HG03066 (cell line): ENCODE results near the gene LMTK2.
"Not testable (repeated sequence)": the region's sequence is repeated elsewhere in the genome, so short reads cannot be mapped to it uniquely, and the experiment has no call there.

Experiments used
- ATAC-seq: cut with Tn5 transposase; IDR thresholded peaks from one replicate; pipeline ENCODE4 v1.9.1; 2021; ENCODE audit warnings: low read depth; ENCODE audit not compliant: unreplicated experiment

LMTK2 gene

DNA sequence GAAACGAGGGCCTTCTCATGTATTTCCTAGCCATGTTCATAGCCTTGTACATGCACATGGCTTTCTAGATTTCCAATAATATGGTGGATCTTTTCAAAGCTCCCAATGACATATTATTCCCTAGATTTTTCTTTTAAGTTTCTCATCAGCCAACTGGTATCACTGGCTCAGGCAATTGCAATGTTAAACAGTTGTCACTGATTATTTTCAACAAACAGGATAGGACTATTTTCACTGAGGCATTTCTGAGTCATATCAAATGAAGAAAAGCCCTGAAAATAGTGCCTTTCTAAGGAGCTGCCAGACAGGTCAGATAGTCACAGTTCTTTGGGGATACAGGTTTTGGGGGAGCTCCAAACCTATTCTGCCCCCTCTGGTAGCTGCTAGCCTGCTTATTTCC lies 4.5 kb upstream of the LMTK2 start:
- ATAC-seq, result no peak

DNA sequence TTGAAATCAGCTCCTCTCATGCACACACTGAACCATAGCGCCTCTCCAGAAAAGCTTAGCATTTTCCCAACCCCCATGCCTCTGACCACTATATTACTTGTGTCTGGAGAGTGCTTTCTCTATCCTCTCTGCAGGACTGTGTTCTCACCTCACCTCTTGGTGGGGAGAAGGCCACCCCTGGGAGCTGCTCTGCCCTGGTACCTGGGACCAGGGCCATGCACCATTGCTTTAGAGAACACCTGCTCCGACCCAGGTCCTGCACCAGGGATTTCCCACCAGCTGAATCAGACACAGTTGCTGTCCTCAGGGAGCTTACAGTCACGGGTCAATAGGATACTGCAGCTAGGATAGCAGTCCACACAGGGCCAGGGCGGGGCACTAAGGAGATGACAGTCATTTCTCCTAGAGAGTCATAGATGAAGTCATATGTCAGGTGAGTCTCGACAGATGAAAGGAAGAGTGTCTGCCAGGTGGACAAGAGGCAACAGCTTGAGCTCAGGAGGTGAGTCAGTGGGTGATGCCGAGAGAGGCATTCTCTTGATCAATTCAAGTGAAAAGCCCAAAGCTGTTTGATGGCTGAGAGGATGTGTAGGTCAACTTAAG lies 619 bp upstream of the LMTK2 start:
- no peak for ATAC-seq

DNA sequence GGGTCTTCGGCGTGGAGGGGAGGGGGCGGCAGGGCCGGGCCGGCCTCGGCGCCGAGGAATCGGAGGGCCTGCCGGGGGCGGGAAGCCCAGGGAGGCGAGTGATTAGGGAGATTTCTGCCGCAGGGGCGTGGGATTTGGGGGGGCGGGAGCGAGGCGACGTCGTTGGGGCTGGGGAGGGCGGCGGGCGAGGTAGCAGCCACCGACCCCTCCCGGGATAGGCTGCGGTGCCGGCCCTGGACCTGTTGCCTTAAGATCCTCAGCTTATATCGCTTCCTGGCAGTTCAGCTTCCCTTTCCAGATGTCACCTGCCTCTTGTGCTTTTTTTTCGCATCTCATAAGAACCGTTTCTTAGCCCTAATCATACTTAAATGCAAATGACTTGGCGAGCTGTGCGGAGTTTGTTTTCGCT lies 655 bp downstream of the LMTK2 start:
- no peak for ATAC-seq

DNA sequence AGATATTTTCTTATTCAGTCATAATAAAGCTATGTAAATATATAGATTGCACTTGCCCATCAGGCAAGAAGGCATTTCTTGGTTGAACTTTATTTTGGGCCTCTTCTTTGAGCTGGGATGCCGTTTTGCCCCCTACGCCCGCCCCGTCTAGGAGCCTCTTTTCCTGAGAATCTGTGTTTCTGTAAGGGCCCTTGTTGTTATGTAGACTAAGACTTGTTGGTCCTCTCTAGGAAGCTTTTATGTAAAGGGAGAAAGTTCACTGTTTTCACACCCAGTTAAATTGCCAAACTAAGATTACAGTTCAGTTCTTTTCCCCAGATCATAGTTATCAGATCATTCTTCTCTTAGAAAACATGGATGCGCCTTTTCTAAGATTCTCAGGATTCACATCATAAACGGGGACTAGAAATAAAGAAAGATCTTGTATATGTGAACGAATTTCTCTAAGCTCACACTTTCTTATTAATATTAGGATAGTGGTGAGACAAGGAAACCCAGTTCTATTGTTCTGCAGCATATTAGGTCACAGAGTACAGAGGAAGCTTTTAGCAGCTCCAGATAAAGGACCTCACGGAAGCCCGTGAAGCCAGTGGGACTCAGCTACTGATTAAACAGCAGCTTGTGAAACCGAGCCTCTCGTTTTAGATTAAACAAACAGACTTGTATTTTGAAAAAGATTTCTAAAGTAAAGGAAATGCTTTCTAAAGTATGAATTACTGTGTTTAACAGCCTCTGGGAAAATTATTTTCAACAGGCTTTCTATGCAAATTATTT lies 3.8 kb downstream of the LMTK2 start:
- ATAC-seq, result no peak

DNA sequence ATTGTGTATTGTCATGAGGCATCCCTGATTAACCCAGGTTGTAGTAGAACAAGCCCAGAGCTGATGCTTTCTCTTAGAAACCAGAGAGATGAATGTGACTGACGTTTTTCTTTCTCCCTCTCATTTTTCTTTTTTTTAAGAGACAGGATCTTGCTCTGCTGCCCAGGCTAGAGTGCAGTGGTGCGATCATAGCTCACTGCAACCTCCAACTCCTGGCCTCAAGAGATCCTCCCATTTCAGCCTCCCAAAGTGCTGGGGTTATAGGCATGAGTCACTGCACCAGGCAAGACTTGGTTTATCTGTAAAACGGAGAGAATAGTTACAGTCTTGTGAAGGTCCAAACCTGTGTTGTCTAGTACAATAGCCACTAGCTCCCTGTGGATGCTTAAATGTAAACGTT lies 5.4 kb downstream of the LMTK2 start:
- ATAC-seq, result no peak

DNA sequence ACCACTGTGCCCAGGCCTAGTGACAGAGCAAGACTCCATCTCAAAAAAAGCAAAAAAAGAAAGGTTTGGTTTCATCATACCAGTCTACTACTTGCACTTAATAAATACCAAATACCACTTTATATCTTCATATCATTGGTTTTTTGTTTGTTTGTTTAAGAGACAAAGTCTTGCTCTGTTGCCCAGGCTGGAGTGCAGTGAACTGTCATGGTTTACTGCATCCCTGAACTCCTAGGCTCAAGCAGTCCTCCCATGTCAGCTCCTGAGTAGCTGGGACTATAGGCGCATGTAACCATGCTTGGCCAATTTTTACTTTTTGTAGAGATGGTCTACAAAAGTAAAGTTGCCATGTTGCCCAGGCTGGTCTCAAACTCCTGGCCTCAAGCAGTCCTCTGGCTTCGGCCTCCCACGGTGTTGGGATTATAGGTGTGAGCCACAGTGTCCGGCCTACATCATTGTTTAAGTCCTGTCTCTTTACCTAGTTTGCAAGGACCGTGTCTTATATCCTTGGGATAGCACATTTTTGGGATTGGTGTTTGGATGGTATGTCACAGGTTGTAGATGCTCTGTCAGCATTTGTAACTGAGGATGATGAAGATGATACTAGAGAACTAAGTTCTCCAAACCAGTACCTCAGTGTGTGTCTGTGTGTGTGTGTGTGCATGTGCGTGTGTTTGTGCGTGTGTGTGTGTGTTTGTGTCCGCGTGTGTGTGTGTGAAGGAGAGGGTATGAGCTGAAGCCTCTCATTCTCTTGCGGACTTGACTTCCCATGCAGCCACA lies 9.3 kb downstream of the LMTK2 start:
- no peak for ATAC-seq

DNA sequence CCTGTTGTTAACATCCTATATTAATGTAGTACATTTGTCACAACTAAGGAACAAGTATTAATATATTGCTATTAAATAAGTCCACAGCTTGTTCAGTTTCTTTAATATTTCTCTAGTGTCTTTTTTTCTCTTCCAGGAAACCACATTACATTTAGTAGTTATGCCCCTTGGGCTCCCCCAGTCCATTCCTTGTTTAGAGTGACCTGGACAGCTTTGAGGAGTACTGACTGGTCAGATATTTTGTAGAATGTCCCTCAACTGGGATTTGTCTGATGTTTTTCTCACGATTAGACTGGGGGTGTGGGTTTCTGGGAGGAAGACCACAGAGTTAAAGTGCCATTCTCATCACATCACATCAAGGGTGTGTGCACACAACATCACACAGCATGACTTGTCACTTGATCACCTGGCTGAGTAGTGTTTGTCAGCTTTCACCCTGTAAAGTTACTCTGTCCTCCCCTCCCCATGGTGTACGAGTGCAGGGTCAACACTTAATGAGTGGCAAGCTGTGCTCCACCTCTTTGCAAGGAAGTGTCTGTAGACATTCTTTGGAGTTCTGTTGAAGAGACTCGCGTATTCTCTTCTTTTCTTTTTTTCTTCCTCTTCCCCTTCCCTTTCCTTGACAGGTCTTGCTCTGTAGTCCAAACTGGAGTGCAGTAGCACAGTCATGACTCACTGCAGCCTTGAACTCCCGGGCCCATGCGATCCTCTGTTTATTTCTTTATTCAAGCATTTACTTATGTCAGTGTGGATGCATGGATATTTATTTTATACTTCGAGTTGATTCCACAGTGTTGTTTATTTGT lies 10.2 kb downstream of the LMTK2 start:
- no peak for ATAC-seq

DNA sequence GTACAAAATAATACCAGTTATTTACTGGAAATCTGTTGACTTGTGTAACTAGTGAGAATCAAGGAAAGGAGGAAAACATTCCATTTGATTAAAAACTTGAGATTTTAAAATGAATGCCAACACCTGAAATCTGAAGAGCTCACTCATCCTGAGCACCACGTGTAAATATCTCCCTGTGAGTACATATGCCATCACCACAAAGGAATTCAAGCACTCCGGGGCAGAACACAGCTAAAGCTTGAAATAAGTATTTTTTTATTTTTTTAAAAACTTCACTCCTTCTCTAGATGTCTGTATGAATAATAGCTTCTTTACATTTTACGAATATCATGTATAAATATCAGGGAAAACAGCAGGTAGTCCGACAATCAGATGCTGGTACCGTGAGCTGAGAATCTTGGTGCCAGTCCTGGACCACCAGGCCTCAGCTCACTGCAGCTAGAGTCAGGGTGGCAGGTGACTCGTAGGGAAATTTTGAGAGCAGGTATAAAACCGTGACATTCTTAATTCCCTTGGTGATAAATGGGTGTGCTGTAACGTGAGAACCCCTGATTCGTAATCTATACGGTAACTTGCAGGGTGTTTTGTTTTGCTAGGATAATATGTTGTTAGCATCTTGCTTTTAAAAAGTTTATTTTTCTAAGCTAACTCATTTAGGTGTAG lies 12.7 kb downstream of the LMTK2 start:
- ATAC-seq, result no peak

DNA sequence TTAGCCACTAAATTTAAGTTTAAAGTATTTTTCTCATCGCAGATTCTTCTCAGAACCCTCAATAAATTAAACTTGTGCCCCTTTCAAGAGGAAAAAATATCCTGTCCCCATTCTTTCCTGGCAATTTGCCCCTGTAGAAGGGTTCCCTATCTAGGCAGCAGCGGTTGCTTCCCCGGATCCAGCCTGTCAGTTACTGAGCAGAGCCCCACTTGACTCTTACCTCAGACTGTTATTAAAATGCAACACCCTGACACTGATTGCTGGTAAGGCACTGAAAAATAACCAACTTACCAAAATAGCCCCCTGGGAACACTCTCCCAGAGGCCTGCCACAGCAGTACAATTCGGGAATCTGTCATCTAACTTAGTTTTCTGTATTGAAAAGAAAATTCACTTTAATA lies 13.9 kb downstream of the LMTK2 start:
- ATAC-seq, result no peak

DNA sequence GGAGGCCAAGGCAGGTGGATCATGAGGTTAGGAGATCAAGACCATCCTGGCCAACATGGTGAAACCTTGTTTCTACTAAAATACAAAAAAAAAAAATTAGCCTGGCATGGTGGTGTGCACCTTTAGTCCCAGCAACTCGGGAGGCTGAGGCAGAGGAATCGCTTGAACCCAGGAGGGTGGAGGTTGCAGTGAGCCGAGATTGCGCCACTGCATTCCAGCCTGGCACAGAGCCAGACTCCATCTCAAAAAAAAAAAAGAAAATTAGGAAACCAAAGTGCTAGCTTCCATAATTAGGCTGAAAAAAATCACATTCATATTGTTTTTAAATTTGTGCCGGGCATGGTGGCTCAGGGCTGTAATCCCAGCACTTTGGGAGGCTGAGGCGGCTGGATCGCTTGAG lies 14.7 kb downstream of the LMTK2 start:
- ATAC-seq, result not testable (repeated sequence)

DNA sequence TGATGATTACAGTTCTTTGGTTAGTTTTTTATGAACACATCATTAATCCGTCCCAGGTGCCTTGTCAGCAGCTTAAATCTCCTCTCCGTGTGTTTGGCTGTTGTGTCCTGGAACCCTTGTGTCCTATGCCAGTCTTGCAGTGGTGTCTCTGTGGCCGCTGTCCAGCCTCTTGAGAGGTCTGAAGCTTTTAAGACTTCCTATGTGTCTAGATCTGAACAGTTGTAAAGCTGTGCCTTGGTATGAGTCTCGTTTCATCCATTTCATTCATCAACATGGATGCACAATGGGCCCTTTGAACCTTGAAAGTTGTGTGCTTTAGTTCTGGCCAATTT lies 16.7 kb downstream of the LMTK2 start:
- no peak for ATAC-seq

DNA sequence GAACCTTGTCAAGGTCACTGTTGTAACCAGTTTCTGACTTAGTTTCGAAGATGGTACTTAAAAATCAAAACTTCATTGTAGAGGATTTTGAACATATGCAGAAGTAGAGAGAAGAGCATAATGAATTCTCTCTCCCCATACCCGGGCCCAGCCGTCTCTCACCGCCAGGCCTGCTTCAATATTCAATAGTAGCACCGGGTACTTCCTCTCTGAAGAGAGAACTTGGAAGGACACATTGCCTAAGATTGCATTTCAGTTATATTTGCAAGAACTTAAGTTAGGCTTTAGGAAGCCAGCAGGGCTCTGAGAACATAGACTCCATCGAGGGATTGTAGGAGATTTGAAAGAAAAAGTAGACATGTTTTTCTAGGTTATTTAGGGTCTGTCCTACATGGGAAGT lies 19.1 kb downstream of the LMTK2 start:
- ATAC-seq, result no peak

DNA sequence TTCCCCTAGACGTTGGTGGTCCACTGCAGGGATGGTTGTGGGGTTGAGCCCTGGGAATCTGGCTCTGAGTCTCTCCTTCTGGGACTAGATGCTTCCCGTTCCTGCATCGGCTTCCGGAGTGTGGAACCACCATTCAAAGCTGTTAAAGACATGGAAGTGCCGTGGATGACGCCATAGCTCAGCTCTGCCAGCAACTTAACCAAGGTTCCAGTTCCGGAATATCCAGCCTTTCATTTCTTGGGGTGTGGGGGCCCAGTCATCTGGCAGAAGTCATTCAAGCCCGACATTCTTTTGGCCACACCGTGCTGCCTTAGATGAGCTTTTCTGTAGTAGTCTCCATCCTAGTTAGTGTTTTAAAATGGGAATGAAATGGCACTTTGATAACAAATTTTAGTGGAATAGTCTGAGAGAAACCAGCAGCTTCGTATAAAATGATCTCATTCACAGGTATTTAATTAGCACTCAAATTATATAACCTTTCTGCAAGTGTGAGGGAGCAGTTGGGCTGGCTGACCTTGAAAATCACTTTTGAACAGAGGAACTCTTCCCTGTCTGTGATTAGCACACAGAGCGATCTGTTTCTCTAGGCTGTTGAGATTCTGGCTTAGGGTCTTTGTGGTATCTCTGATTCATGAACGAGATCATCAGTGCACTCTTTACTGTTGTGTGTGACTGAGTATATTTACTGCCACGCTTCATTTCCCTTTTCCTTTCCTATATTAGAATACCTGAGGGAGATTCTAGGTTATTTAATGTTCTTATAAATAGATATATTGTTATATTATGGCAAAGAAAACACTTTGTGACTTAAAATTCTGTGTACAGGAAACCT lies 19.9 kb downstream of the LMTK2 start:
- no peak for ATAC-seq

DNA sequence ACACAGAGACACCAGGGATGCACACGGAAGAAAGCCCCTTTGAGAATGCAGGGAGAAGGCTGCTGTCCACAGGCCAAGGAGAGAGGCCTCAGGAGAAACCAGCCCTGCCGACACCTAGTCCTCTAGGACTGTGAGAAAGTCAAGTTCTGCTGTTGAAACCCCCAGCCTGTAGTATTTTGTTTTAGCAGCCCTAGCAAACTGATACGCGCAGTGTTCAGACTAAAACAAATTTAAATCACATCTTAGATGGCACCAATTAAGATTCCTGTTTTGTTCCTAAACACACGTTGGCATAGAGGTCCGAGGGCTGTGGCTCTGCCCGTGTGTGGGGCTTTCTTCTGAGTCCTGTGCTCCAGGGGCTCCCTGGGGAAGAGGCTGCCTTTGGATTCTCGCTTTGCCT lies 21.7 kb downstream of the LMTK2 start:
- no peak for ATAC-seq

DNA sequence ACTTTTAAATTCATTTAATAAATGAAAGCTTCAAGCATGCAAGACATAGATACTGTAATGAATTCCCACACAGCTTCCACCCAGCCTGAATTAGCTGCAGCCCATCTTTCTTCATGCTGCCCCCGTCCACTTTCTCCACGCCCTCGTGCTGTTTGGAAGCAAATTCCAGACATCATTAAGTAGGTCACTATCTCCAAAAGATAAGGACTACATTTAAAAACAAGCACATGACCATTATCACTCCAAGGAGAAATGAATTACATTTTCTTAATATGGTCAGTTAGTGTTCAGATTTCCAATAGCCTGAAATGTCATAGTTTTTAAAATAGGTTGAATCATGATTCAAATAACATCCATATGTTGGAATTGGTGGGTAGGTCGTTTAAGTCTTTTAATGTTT lies 24.3 kb downstream of the LMTK2 start:
- ATAC-seq, result no peak

DNA sequence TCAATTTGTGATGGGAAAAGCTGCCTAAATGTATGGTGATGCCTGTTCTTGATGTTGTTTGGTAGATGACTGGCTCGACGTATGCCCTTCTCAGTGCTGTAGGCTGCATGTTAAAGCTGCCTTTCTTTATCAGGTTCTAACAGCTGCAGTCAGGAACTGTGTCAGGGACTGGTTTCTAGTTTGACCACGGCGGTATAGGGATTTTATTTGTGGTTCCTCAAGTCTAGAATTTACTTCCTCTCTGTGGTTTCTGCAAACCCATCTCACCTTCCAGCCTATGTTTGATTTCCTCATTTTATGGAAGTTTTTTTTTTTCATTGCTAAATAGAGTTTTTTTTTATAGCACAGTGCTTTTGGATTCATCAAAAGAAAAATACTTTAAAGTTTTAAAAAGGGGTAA lies 26.5 kb downstream of the LMTK2 start:
- ATAC-seq, result peak; percentile 62

DNA sequence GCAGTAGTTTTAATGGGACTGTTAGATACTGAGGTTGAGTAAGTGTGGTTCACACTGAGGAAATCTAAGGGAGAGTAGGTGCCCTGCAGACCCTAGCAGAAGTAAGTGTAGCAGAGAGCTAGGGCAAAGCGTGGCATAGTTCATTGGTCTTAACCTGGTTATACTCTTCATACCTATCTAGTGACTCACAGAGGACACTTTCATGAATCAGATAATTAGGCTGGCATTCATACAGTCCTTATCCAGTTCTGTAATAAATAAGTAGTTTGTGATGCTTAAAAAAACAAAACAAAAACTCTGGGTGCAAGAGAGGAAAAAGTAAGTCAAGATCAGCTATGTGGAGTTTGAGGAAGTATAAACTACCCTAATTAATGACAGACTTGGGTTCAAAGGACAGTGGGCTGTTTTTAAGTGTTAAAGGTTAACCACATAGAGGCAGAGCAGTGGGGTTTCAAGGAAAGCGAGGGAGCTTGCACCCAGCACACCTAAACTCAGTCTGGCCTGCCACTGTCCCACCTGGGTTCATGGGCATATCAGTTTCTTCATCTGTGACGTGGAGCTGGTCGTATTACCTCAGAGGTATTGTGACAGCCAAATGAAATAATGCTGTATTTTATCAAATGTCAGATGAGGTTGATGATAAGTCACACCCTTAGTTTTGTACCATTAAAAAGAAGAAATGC lies 27.1 kb downstream of the LMTK2 start:
- peak; percentile 9 for ATAC-seq

DNA sequence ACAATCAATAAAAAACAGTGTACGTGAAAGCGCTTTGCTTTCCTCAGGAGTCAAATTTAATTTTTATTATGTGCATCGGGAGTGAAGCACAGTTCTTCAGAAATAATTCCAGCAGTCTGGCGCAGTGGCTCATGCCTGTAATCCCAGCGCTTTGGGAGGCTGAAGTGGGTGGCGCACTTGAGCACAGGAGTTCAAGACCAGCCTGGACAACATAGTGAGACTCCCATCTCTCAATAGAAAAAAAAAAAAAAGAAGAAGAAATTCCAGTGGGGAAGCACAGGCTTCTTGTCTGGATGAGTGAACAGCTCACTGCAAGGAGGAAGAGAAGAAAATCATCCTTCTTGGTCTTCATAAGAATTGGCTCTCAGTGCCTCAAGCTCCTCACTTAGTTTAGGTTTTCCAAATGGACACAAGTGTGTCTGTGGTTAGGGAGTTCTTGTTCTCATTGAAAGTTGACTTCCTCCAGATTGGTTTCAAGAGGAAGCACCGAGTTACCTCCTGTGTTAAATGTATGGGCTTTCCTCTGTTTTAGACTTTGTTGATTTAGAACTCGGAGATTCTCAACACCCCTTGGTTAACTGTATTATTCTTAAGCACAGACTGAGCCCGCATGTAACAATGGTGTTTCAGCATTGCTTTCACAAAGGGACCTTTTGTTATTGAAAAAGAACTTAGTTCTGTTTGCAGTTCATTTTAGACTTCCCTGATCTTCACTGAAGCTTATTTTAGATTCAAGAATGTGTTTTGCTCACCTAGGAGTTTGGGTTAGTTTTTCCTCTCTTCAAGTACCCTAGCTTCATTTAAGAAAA lies 28.0 kb downstream of the LMTK2 start:
- ATAC-seq, result no peak
